K562 (cell line): ENCODE results near the gene CCDC27. TPM values are rescaled to one million over a fixed set of nuclear protein-coding genes. Genes with fewer than 3 reads are reported as not detected.

Experiments used
- ATAC-seq: fragments of 200-7000 bp; cut with Tn5 transposase; 3 replicates; pipeline ENCODE4 v1.9.1; 2020; ENCODE audit warnings: moderate library complexity
- BruUV-seq: library from RNA; stranded (reverse); fragments of 400-500 nt; replicated peaks from 2 replicates; lab custom pipeline; 2021; lab: Mats Ljungman, UMichigan
- CTCF ChIA-PET: fragments of 300-600 bp; formaldehyde crosslinking; extraction: SDS; loops from one replicate; lab custom pipeline; 2021; ENCODE audit warnings: low intra/inter-chr PET ratio; lab: Yijun Ruan, JAX
- POLR2A ChIA-PET: fragments of 300-600, 350-650 bp; sonication (Branson Sonifier 250); formaldehyde crosslinking; extraction: SDS; loops from one replicate; lab custom pipeline; 2021; ENCODE audit warnings: antibody characterized with exemption, inconsistent platforms; lab: Yijun Ruan, JAX
- DNase-seq, 4 experiments: peaks; one replicate each; pipeline versions ENCODE4 v3.0.0 to v3.0.0-alpha.2; 2011 to 2018; ENCODE audit warnings: low spot score in 3 of 4, mixed read lengths in 3 of 4; ENCODE audit errors: extremely low read depth in 1 of 4
- FAIRE-seq: peaks from 2 replicates; lab custom pipeline; 2011; peaks lifted over from hg19 to GRCh38; lab: Jason Lieb, UNC
- H2AFZ ChIP-seq: 2 replicates; pipeline ENCODE4 v1.6.0; 2011; ENCODE audit warnings: low read depth, low read length, control low read depth, inconsistent platforms
- H3K27ac ChIP-seq: fragments of 200-600 bp; 3 replicates; pipeline ENCODE4 v1.8.0; 2011; ENCODE audit warnings: low read depth, mild to moderate bottlenecking, control low read depth, inconsistent platforms, low read length, moderate library complexity, mixed read lengths; ENCODE audit errors: extremely low read depth
- H3K27me3 ChIP-seq, 2 experiments: fragments of 300-600 bp in 1 of 2; 2 replicates in 1 of 2; 3 replicates in 1 of 2; pipeline versions ENCODE4 v1.6.0 to v1.8.0; 2011; ENCODE audit warnings: inconsistent platforms in 2 of 2, low read length in 2 of 2, mild to moderate bottlenecking in 1 of 2, mixed read lengths in 1 of 2, moderate library complexity in 1 of 2; ENCODE audit not compliant: control insufficient read depth in 2 of 2, insufficient read depth in 2 of 2
- H3K36me3 ChIP-seq: fragments of 300-600 bp; 3 replicates; pipeline ENCODE4 v1.8.0; 2011; ENCODE audit warnings: mild to moderate bottlenecking, low read length, inconsistent platforms; ENCODE audit not compliant: control insufficient read depth, insufficient read depth
- H3K4me1 ChIP-seq, 2 experiments: fragments of 200-600 bp in 1 of 2; replicated peaks in 1 of 2; 2 replicates in 1 of 2; 3 replicates in 1 of 2; pipeline versions ENCODE4 v1.5.1 to v1.8.0; 2011; ENCODE audit warnings: inconsistent platforms in 2 of 2, low read length in 2 of 2, mild to moderate bottlenecking in 1 of 2, mixed read lengths in 1 of 2, moderate library complexity in 1 of 2; ENCODE audit not compliant: control insufficient read depth in 2 of 2, insufficient read depth in 2 of 2
- H3K4me2 ChIP-seq: 2 replicates; pipeline ENCODE4 v1.6.1; 2011; ENCODE audit warnings: low read length, control low read depth, inconsistent platforms, mixed read lengths; ENCODE audit not compliant: insufficient read depth
- H3K4me3 ChIP-seq: fragments of 200-600 bp; sonication (generic), shearing (Covaris generic); 2 replicates; pipeline ENCODE4 v1.5.1; 2016; ENCODE audit warnings: control low read depth, inconsistent platforms
- H3K79me2 ChIP-seq: fragments of 200-600 bp; 3 replicates; pipeline ENCODE4 v1.8.0; 2011; ENCODE audit warnings: low read length, inconsistent platforms; ENCODE audit not compliant: control insufficient read depth, insufficient read depth
- H3K9ac ChIP-seq, 2 experiments: 2 replicates each; pipeline versions ENCODE4 v1.6.0 to v1.6.1; 2011; ENCODE audit warnings: low read depth in 2 of 2, low read length in 2 of 2, control low read depth in 1 of 2, inconsistent platforms in 1 of 2, mild to moderate bottlenecking in 1 of 2, mixed read lengths in 1 of 2; ENCODE audit not compliant: insufficient read depth in 1 of 2
- H3K9me1 ChIP-seq: one replicate; pipeline ENCODE4 v1.6.0; 2011; ENCODE audit warnings: inconsistent platforms, mild to moderate bottlenecking, low read length, moderate library complexity; ENCODE audit not compliant: control insufficient read depth, insufficient read depth
- H3K9me3 ChIP-seq: replicated peaks from 2 replicates; pipeline ENCODE4 v1.5.1; 2011; ENCODE audit warnings: low read depth, low read length, inconsistent platforms; ENCODE audit not compliant: control insufficient read depth, insufficient read depth
- H4K20me1 ChIP-seq: replicated peaks from 2 replicates; pipeline ENCODE4 v1.6.1; 2011; ENCODE audit warnings: low read length, inconsistent platforms, mixed read lengths; ENCODE audit not compliant: control insufficient read depth, insufficient read depth
- GABPB1 ChIP-seq: sonication (generic); formaldehyde crosslinking; IDR thresholded peaks from 2 replicates; pipeline ENCODE4 v1.8.0; 2022; ENCODE audit warnings: mild to moderate bottlenecking, missing genetic modification reagents
- GTF2E2 ChIP-seq: fragments of 200-800 bp; sonication (Bioruptor generic); IDR thresholded peaks from 2 replicates; pipeline ENCODE4 v1.6.1; 2016; ENCODE audit warnings: missing genetic modification characterization, missing compliant biosample characterization
- MYC ChIP-seq, 2 experiments: fragments of 250-450 bp in 1 of 2; sonication (Bioruptor Pico) in 1 of 2; IDR thresholded peaks; 2 replicates each; pipeline versions ENCODE4 v1.5.1 to v1.6.1; 2012 to 2021; ENCODE audit warnings: low read depth in 2 of 2, borderline replicate concordance in 1 of 2, improper control_type of control experiment in 1 of 2, low read length in 1 of 2, mild to moderate bottlenecking in 1 of 2, moderate library complexity in 1 of 2
- POLR2G ChIP-seq: fragments of 200-400 bp; formaldehyde crosslinking; IDR thresholded peaks from 2 replicates; pipeline ENCODE4 v1.6.1; 2017; ENCODE audit warnings: low read depth, mild to moderate bottlenecking, antibody characterized with exemption, low read length, moderate library complexity
- PURB ChIP-seq: sonication (generic); formaldehyde crosslinking; IDR thresholded peaks from 2 replicates; pipeline ENCODE4 v1.9.0; 2021; ENCODE audit warnings: low read depth, mild to moderate bottlenecking, missing genetic modification reagents
- RBM14 ChIP-seq: fragments of 200-400 bp; formaldehyde crosslinking; IDR thresholded peaks from 2 replicates; pipeline ENCODE4 v1.6.1; 2018; ENCODE audit warnings: low read depth, mild to moderate bottlenecking, low read length, moderate library complexity, borderline replicate concordance; ENCODE audit not compliant: insufficient read depth
- RCOR1 ChIP-seq, 2 experiments: IDR thresholded peaks; 2 replicates each; pipeline ENCODE4 v1.6.1; 2012; ENCODE audit warnings: low read depth in 2 of 2, low read length in 2 of 2, borderline replicate concordance in 1 of 2, improper control_type of control experiment in 1 of 2
- TFAP4 ChIP-seq: sonication (generic); formaldehyde crosslinking; IDR thresholded peaks from 2 replicates; pipeline ENCODE4 v1.8.0; 2022; ENCODE audit warnings: missing genetic modification reagents, mild to moderate bottlenecking, moderate library complexity, borderline replicate concordance
- WGBS: fragments of 100-300 bp; shearing (Covaris generic); methylation state at CpG from one replicate; pipeline ENCODE4 v1.1.6; 2016; ENCODE audit warnings: low coverage, mixed read lengths; ENCODE audit not compliant: insufficient coverage; ENCODE audit errors: missing lambda C conversion rate; 5-methylcytosine and 5-hydroxymethylcytosine counted together
- in situ Hi-C: fragments of 300-500 bp; cut with MboI; formaldehyde crosslinking; loops from 4 replicates; pipeline ENCODE4 v1.15.0; 2018; ENCODE audit warnings: inconsistent platforms, mixed read lengths
- intact Hi-C: fragments of 100-400 bp; cut with micrococcal nuclease; formaldehyde crosslinking; loops from 2 replicates; pipeline ENCODE4 v1.14.2; 2022
- polyA plus RNA-seq, 8 experiments: library from polyadenylated mRNA; depleted of rRNA in 4 of 8; stranded (reverse) in 5 of 8; unstranded in 3 of 8; fragments of >200 nt; fragmentation: Nextera tagmentation in 2 of 8; fragmentation: Illumina TruSeq in 1 of 8; extraction: Ambion mirVana in 2 of 8; extraction: Trizol in 1 of 8; gene quantifications; 2 replicates each; pipeline versions ENCODE4 v1.2.1 to v1.2.3, GENCODE V29; 2011 to 2014; ENCODE audit warnings: inconsistent platforms in 1 of 8, missing spikeins in 1 of 8
- total RNA-seq, 7 experiments: library from RNA; depleted of rRNA in 6 of 7; stranded (reverse); fragments of >200 nt in 6 of 7; fragmentation: Illumina TruSeq in 2 of 7; extraction: Trizol in 2 of 7; gene quantifications; 2 replicates each; pipeline versions ENCODE4 v1.2.1 to v1.2.3, GENCODE V29; 2011 to 2021; ENCODE audit warnings: low replicate concordance in 1 of 7
- TF ChIP-seq, protein P1 (sequence below), 2 experiments: IDR thresholded peaks; 2 replicates each; pipeline ENCODE4 v1.6.1; 2012; ENCODE audit warnings: improper control_type of control experiment in 2 of 2, low read depth in 2 of 2, low read length in 2 of 2, borderline replicate concordance in 1 of 2
- TF ChIP-seq, protein P2 (sequence below): fragments of 450-650 bp; formaldehyde crosslinking; IDR thresholded peaks from 2 replicates; pipeline ENCODE4 v1.4.0; 2020; ENCODE audit warnings: mild to moderate bottlenecking

Gene CCDC27
- total and polyA plus RNA-seq, 9 of the 15 experiments (the other 6 are each of a cell fraction or from before 2014, with no cell fraction given), result 0.01 to 0.04 TPM; not detected in 7

DNA sequence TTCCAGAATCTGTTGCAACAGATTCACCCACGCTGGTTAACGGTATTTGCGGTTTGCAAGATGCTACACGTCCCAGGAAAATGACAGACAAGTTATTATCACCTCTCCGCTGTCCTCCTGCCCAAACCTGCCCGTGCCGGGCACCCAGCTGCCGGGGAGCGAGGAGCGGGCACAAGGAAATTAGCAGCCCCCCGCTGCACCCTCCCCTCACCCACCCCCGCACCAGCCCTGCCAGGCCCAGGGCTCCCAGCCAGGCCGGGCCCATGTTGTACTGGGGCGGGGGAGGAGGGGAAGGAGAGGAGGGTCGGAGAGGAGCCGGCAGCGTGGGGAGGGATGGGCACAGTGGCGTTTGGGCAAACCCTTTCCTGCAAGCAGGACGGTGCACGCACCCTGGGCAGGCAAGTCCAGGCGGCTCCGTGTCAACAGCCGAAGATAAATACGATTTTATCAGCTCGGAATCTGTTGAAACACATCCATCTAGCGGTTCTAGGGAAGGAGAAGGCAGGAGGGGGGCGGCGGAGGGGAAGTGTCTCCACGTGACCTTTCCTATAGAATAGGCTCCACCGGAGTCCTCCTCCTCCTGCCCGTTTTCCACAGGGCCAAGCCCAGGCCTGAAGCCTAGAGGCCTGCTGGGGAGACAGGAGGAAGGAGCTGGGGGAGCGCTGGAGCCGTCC, 35.1 kb upstream of the CCDC27 start (continued):
- TF ChIP-seq, protein P1, sequence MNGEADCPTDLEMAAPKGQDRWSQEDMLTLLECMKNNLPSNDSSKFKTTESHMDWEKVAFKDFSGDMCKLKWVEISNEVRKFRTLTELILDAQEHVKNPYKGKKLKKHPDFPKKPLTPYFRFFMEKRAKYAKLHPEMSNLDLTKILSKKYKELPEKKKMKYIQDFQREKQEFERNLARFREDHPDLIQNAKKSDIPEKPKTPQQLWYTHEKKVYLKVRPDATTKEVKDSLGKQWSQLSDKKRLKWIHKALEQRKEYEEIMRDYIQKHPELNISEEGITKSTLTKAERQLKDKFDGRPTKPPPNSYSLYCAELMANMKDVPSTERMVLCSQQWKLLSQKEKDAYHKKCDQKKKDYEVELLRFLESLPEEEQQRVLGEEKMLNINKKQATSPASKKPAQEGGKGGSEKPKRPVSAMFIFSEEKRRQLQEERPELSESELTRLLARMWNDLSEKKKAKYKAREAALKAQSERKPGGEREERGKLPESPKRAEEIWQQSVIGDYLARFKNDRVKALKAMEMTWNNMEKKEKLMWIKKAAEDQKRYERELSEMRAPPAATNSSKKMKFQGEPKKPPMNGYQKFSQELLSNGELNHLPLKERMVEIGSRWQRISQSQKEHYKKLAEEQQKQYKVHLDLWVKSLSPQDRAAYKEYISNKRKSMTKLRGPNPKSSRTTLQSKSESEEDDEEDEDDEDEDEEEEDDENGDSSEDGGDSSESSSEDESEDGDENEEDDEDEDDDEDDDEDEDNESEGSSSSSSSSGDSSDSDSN (IDR thresholded peaks at IDR 0.05; ENCODE audit: borderline replicate concordance in 1 of 2, low read depth in 2 of 2, low read length in 2 of 2), result 0 out of 4 replicates have a peak, but pooled peaks of 1 of the 2 experiments have one; percentile 23
- TF ChIP-seq GTF2E2 (tag), result 0 out of 2 replicates have a peak, but pooled peaks have one; percentile 1

GRCh38 chr1:3717715-3718601, 34.3 kb upstream of the CCDC27 start:
- peak; percentile 78 to 99 (median 94) for DNase-seq
- no TSS peak for BruUV-seq
- H3K27ac ChIP-seq, result no peak overlapping the region
- H3K4me2 ChIP-seq, result peak overlapping the region; percentile 42; the same call in 1 of the 2 replicates
- no peak overlapping the region for H2AFZ ChIP-seq
- FAIRE-seq, result no peak
- peaks cover 4% of the 10 kb centered on the region for H3K9me1 ChIP-seq
- WGBS, result 4% methylated on average over 27 of the region's 40 CpGs
- H3K79me2 ChIP-seq, result no peaks in the 10 kb centered on the region
- ATAC-seq, result peak; percentile 90
- ChIA-PET CTCF (no interaction called here), POLR2A (no interaction called here)
- peak overlapping the region in 1 of 2 experiments; percentile 14; a peak in 1 of 4 replicates for H3K9ac ChIP-seq
- H4K20me1 ChIP-seq, result peaks cover 46% of the 10 kb centered on the region
- in situ Hi-C loops, result no loop called here
- peaks cover 22 to 85% of the 10 kb centered on the region in 2 experiments; a peak in 4 of 5 replicates for H3K27me3 ChIP-seq
- H3K4me3 ChIP-seq, result no peak overlapping the region
- H3K36me3 ChIP-seq, result no peaks in the 10 kb centered on the region
- no peaks in the 10 kb centered on the region for H3K9me3 ChIP-seq
- intact Hi-C loops, result no loop called here
- H3K4me1 ChIP-seq, result peaks cover 0 to 60% of the 10 kb centered on the region in 2 experiments; a peak in 3 of 5 replicates
- TF ChIP-seq PURB, result no peak
- TF ChIP-seq, protein P2, sequence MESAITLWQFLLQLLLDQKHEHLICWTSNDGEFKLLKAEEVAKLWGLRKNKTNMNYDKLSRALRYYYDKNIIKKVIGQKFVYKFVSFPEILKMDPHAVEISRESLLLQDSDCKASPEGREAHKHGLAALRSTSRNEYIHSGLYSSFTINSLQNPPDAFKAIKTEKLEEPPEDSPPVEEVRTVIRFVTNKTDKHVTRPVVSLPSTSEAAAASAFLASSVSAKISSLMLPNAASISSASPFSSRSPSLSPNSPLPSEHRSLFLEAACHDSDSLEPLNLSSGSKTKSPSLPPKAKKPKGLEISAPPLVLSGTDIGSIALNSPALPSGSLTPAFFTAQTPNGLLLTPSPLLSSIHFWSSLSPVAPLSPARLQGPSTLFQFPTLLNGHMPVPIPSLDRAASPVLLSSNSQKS (CRISPR knock-in tag), result no peak
- peak; percentile 64 for TF ChIP-seq GABPB1 (CRISPR knock-in tag)
- no peak for TF ChIP-seq MYC (IDR thresholded peaks at IDR 0.05; ENCODE audit: low read depth, low read length)
- no peak for TF ChIP-seq MYC (CRISPR knock-in tag; IDR thresholded peaks at IDR 0.05; ENCODE audit: borderline replicate concordance, low read depth)
- peak in 1 of 2 experiments; percentile 9; a peak in 1 of 4 replicates for TF ChIP-seq RCOR1 (IDR thresholded peaks at IDR 0.05; ENCODE audit: borderline replicate concordance in 1 of 2, low read depth in 2 of 2, low read length in 2 of 2)
- TF ChIP-seq RBM14, result 0 out of 2 replicates have a peak, but pooled peaks have one; percentile 59
- peak; percentile 81 for TF ChIP-seq TFAP4 (CRISPR knock-in tag)
- peak; percentile 25; the same call in 1 of the 2 replicates for TF ChIP-seq POLR2G
